GM18498 (cell line): ENCODE data around the gene HIPK1.
"Not testable (repeated sequence)": the region's sequence is repeated elsewhere in the genome, so short reads cannot be mapped to it uniquely, and the experiment has no call there.

Source experiments
- ATAC-seq: cut with Tn5 transposase; IDR thresholded peaks from one replicate; pipeline ENCODE4 v1.9.1; 2021; ENCODE audit warnings: mild to moderate bottlenecking, moderate library complexity; ENCODE audit not compliant: unreplicated experiment

Gene HIPK1

DNA sequence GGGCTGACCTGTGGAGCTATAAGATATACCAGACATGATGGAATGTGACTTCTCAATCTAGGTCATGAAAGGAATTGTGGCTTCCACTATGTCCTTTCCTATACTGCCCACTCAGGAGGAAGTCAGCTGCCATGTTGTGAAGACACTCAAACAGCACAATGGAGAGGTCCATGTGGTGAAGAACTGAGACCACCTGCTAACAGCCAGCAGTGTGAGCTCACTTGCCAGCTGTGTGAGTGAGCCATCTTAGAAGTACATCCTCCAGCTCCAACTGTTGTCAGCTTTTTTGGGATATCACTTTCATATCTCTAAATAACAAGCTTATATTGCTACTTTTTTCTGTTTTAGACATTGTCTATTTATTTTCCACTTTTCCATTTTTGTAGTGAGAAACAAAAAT is 79.9 kb downstream of the HIPK1 start:
- ATAC-seq: no peak

DNA sequence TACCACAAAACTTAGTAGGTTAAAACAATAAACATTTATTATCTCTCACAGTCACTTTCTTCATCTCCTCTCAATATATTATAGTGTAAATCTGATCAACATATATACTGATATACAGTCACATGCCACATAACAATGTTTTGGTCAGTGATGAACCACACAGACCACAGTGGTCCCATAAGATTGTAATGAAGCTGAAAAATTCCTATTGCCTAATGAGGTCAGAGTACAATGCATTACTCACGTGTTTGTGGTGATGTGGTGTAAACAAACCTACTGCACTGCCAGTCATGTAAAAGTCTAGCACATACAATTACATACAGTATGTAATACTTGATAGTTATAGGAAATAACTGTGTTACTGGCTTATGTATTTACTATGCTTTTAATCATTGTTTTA is 80.3 kb downstream of the HIPK1 start:
- ATAC-seq: no peak

DNA sequence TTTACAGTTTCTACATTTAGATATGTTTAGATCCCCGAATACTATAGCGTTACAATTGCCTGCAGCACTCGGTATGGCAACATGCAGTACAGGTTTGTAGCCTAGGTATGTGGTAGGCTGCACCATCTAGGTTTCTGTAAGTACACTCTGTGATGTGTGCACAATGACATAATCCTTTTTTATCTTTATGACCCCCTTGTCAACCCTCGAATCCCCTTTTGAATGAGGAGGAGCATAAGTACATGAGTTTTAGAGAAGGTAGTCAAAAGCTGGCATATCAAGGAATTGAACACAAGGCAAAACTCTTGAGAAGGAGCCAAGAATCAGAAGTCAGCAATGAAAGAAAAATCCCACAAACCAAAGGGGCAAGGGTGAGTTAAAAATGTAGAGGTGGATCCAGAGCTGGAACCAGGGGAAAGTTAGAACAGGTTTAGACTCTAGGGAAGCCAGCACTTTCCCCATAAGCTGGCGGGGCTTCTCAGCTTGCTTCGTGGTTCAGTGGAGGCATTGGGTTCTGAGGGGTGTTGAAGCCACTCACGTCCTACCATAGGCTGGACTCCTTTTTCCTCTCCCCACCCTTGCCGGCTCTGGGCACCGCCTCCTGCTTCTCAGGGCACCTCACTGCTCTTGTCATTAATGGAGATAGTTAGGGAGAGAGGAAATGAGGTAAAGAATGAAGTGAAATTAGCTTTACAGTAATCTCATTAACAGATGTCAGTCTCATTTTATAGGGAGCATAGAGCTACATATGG is 81.5 kb downstream of the HIPK1 start:
- ATAC-seq: no peak

DNA sequence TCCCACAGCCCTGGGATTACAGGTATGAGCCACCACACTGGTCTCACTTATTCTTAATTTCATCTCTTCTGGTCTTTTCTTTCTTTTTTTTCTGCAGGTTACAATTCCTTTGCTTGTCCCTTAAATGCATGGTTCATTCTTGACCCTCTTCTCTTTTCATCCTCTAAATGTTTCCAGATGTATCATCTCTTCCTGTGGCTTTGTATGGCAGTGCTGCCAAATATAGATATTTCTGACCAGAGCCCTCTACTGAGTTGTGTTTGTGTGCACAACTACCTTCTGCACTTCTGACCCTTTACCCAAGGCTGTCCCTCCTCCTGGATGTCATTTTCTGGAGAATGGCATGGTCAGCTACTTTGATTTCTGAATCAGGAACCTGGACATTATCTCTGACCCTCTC is 82.7 kb downstream of the HIPK1 start:
- ATAC-seq: no peak

DNA sequence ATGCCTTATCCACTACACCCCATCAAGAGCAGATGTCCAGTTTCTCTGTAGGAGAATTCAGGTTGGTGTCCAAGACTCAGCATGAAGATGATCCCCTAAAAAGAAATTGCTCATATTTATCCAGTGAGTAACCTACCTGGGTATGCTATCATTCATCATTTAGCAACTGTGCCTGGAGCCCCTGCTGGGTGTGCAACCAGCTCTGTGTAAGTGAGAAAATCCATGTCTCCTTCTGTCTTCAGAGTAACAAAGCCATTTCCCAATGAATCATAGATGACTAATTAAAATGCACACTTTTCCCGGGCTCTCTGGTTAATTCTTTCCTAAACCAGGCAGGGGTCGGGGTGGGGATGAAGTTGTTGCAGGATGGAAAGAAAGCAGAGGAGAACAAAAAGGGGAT is 86.0 kb downstream of the HIPK1 start:
- no peak for ATAC-seq

DNA sequence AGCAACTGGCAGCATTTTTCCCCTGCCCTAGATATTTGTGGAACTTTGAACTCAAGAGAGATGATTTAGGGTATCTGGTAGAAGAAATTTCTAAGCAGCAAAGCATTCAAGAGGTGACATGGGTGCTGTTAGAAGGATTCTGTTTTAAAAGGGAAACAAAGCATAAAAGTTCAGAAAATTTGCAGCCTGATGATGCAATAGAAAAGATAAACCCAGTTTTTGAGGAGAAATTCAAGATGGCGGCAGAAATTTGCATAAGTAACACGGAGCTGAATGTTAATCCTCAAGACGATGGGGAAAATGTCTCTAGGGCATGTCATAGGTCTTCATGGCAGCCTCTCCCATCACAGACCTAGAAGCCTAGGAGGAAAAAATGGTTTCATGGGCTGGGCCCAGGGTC is 90.6 kb downstream of the HIPK1 start:
- not testable (repeated sequence) for ATAC-seq

DNA sequence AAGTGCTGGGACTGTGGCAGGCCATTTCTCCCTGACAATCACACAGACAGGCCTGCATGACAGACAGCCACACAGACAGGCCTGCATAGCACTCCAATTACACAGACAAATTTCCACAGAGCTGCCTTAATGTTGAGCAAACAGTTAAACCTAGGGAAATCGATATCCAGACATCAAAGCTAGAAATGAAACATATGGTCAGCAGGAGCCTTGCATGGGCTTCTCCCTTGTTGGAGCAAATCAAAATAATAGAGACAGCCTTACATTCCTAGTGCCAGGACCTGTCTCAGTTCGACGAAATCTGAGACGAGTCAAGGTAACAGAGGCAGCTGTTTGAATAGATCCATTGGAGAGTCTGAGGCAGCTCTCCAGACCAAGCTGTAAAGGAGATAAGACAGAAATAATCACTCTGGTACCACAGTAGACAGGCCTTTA is 92.6 kb downstream of the HIPK1 start:
- no peak for ATAC-seq

DNA sequence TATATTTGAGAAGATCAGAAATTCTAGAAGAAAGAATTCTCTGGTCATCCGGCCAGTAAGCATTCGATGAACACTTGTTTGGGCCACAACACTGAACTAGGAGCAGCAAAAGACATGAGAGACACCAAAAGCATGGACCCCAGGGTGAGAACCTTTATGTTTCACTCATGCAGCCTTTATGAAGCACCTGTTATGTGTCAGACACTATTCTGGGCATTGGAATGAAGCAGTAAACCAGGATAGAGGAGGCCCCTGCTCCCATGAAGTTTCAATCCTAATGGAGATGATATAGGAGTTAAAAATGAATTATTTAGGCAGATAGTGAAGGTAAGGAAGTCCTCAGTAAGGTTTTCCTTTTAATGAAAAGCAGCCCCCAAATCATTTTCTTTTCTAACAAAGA is 93.8 kb downstream of the HIPK1 start:
- ATAC-seq: no peak

DNA sequence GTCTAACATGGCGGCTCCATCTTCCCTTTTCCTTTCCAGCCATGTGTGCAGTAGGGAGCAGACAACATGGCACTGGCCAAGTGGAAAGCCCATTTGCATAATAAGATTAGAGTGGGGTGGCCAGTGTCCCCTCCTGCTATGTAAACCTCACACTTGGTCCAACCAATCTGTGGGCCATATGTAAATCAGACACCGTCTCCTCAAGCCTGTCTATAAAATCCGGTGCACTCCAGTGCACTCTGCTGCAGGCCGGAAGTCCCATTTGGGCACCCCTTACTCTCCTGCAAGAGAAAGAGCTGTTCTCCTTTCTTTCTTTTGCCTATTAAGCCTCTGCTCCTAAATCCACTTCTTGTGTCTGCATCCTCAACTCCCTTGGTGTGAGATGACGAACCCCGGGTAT is 94.3 kb downstream of the HIPK1 start:
- no peak for ATAC-seq

DNA sequence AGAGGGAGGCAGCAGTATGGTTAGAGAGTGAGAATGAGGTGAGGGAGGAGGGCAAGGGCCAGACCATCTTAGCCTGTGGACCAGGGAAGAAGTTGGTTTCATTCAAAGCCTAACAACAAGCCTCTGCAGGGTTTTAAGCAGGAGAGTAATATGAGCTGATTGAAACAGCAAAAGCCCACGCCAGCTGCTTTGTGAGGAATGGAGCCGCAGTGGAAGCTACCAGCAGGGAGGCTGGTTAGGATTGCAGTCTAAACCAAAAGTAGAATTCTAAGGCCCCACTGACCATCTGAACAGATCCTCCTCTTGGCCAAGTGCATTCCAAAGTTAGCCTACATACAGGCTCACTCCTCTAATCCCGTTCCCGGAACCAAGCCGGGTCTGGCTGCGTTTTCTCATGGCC is 94.9 kb downstream of the HIPK1 start:
- ATAC-seq: no peak

DNA sequence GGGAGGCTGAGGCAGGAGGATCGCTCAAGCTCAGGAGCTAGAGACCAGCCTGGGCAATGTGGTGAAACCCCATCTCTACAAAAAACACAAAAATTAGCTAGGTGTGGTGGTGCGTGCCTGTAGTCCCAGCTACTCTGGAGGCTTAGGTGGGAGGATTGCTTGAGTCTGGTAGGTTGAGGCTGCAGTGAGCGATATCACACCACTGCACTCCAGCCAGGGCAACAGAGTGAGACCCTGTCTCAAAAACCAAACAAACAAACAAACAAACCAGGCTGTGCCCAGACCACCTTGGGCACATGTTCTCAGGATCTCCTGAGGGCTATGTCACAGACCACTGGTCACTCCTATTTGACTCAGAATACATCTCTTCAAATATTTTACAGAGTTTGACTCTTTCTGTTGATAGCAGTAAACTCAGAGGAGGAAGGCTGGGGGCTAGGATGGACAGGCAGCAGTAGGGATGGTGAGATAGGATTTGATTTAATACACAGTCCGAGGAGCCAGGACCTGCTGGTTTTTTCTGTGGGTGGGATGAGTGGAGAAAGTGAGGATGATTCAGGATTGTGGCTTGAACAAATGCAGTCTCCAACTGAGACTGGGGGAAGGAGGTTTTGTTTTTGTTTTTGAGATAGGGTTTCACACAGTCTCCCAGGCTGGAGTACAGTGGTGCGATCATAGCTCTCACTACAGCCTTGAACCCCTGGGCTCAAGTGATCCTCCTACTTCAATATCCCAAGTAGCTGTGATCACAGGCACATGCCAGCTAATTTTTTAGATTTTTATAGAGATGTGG is 96.7 kb downstream of the HIPK1 start:
- ATAC-seq: no peak

DNA sequence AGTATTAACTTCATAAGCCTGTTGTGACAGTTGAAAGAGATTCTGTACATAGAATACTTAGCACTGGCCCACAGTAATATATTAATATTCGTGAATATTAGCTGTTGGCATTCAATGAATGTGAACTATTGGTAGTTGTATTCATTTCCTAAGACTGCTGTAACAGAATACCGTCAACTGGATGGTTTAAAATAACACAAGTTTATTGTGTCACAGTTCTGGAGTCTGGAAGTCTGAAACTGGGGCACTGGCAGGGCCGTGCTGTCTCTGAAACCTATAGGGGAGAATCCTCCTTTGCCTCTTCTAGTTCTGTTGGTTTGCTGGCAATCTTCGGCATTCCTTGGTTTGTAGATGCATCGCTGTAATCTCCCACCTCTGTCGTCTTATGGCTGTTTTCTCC is 97.7 kb downstream of the HIPK1 start:
- no peak for ATAC-seq
